Measurements from ENCODE around the gene RSPO3.

Gene RSPO3

DNA sequence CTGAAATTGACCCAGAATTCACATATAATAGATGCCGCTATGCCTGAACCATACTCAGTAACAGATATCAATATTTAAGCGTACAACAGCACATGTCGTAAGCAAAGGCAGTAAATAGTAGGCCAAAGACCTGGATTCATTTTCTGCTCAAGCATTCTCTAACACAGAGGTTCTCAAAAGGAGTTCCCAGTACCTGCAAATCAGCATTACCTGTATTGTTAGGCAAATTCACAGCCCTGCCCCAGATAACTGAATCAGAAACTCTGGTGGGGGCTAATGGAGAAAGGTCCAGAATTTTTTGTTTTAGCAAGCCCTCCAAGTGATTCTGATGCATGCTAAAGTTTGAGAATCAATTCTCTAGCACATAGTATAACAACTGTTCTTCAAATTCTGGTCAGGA is 36.0 kb downstream of the RSPO3 start:
- no peak for DNase-seq
- TF ChIP-seq GATA1 (IDR thresholded peaks at IDR 0.05; ENCODE audit: low read depth, low read length) (no peak), POLR2A (IDR thresholded peaks at IDR 0.05; ENCODE audit: low read length) (no peak)

DNA sequence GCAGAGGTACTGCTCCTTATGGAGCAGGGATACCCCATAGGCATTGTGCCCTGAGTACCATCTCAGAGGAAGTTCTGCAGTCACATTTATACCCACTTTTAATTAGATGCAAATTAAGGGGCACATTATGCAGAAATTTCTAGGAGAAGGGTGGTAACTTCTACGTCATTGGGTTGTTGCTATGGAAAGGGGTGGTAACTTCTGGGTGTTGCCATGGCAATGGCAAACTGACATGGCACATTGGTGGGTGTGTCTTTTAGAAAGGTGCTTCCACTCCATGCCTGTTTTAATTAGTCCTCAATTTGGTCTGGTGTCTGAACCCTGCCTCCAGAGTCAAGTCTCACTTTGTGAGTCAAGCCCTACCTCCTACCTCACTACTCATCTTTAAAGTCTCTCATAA is 42.0 kb downstream of the RSPO3 start:
- TF ChIP-seq GATA1 (IDR thresholded peaks at IDR 0.05; ENCODE audit: low read depth, low read length) (no peak), POLR2A (IDR thresholded peaks at IDR 0.05; ENCODE audit: low read length) (no peak)

DNA sequence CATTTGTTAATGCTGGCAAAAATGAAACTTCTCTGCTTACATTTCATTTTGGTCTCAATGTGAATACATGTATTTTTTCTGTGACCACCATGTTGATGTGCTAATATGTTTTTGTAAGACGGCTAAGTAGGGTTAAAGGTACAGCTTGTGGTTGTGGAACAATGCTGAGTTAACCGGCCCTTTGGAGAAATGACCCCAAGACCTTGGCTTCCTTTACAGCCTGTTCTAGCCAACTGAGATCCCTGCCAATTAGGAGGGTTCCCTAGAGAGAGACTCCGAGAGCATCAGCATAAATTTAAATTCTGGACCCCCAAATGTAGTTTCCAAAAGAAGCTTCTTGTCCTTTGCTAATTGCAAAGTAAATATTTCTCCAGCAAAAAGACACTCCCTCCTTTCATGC is 44.4 kb downstream of the RSPO3 start:
- no peak for TF ChIP-seq POLR2A (IDR thresholded peaks at IDR 0.05; ENCODE audit: low read length)
- TF ChIP-seq GATA1 (IDR thresholded peaks at IDR 0.05; ENCODE audit: low read depth, low read length), result no peak
- no peak for DNase-seq

More for the DNA sequence above, 42.0 kb downstream of the RSPO3 start:
- DNase-seq, result no peak

DNA sequence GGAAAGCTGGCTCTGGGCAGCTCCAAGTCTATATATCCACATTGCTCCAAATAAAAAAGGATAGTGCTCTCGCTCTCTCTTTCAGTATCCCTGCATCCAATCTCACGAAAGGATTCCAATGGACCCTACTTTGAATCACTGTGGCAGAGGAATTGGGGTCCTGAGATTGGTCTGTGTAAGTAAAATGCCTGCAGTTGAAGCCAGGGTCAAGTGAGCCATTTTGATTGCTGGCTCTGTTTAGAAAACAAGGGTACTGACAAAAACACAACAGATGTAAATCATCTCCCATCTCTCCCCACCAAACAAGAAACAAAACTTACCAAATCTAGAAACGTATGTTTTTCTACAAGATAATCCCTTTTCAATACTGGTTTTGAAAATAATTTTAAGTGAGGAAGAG is 45.6 kb downstream of the RSPO3 start:
- TF ChIP-seq POLR2A (IDR thresholded peaks at IDR 0.05; ENCODE audit: low read length) (no peak), GATA1 (IDR thresholded peaks at IDR 0.05; ENCODE audit: low read depth, low read length) (no peak)
- no peak for DNase-seq

DNA sequence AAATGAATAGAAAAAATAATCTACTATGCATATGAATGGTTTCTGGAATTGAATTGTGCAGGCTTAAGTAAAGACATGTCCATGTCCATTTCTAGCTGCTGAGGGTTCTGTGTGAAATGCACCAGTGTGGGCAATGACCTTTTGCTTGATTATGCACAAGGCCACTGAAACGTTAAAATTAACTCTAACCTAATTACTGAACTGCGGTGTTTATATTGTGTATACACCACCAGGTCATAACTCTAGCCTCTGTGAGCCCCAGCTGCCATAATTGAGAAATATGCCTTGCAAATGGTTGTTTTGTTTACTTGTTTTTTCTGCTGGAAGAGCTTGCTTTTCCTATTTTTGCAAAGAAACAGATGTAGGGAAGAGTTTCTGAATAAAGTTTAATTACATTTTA is 46.1 kb downstream of the RSPO3 start:
- no peak for DNase-seq
- no peak for TF ChIP-seq GATA1 (IDR thresholded peaks at IDR 0.05; ENCODE audit: low read depth, low read length)

DNA sequence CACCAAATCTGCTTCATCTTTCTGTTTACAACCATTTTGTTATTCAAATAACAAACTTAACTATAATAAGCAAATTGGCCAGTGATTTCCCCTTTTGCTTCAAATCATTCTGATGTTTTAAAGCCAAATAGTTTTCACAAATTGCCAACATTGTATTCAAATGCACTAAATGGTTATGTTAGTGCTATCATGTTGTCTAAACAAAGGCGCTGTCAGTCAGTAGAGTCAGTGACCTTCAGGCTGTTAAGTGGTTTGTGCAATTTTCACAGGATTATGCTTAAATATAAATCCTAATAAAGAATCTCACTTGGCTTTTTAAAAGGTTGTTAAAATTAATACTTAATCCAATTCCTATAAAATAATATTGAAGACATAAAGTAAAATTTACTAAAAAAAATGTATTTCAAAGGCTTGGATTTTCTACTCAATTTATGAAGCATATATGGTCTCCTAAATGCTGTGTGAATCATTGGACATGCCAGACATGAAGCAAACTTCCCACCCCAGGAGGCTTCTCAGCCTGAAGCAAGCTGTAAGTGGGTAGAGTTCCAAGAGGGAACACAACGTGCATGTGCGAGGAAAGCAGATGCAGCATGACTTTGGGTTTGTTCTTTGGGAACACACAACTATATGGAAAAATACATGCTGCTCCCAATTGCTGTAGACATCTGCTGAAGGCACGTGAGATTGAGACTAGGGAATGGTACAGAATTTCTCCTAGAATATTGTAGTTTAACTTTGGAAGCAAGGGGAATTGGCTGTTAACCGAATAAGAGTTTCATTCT is 54.9 kb downstream of the RSPO3 start:
- no peak for TF ChIP-seq GATA1 (IDR thresholded peaks at IDR 0.05; ENCODE audit: low read depth, low read length)
- TF ChIP-seq POLR2A (IDR thresholded peaks at IDR 0.05; ENCODE audit: low read length), result no peak
- no peak for DNase-seq

DNA sequence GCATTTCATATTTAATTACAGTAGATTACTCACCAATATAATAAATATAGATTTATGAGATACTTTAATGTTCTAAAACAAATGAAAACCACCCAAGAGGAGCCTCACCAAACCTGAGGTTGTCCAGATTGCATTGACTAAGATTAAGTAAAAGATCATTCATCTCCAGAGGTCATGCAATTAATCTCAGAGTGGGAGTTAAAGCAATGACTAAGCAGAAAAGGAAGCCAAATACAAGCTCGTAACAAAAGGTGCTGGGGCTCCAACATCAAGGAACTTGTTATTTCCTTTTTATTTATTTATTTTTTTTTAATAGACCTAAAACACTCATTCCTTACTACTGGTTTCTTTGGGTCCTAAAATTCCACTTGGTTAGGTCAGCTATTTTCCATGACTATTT is 57.7 kb downstream of the RSPO3 start:
- no peak for DNase-seq
- no peak for TF ChIP-seq POLR2A (IDR thresholded peaks at IDR 0.05; ENCODE audit: low read length)
- no peak for TF ChIP-seq GATA1 (IDR thresholded peaks at IDR 0.05; ENCODE audit: low read depth, low read length)

DNA sequence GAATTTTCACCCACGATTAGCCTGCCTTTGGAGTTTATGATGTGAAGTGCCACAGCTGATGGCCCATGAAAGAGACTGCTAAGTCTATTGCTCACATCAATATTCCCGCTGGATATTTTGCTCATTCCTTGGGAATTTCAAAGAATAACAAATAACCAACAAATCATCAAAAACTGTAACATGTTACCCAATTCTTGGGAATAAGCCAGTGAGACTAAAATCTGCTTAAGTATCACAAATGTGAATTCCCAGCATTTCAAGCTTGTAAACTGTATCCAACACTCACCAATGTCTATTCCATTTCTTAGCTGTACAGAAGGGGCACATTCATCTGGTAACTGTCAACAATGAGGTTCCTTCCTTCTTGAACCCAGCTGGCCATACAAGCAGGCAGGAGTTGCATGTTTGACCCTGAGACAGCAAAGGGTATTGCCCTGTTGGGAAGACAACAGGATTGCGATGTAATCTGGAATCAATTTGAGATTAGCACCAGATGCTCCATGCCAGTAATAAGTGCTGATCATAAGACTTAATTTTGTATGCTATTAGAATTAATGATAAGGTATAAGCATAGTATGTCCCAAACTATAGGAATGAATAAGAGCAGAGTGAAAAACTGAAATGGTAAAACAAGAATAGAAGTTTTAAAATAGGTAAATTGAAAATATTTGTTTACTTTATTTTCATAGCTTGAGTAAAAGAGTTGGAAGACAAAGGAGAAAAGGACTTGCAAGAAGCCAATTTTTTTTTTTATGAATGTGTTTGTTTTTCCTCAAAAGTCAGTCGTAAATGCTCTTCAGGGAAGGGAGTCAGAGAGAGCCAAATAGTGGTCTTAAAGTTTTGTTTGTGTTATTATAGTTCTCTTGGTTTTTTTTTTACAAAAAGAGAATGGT is 58.8 kb downstream of the RSPO3 start:
- TF ChIP-seq POLR2A (IDR thresholded peaks at IDR 0.05; ENCODE audit: low read length) (no peak), GATA1 (IDR thresholded peaks at IDR 0.05; ENCODE audit: low read depth, low read length) (no peak)
- DNase-seq, result no peak

DNA sequence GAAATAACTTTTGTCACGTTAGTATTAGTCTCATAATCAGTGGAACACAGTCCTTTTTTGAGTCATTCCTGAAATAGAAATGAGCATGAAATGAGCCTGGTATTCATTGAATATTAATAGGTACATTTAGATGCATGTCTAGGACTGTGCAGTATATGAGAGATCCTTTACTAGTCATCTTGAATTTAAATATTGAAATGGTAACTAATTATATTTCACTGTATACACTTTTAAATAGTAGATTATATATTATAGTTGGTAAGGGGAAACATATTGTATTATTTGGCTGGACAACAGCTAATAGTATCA is 59.4 kb downstream of the RSPO3 start:
- TF ChIP-seq POLR2A (IDR thresholded peaks at IDR 0.05; ENCODE audit: low read length), result no peak
- TF ChIP-seq GATA1 (IDR thresholded peaks at IDR 0.05; ENCODE audit: low read depth, low read length), result no peak
- no peak for DNase-seq

DNA sequence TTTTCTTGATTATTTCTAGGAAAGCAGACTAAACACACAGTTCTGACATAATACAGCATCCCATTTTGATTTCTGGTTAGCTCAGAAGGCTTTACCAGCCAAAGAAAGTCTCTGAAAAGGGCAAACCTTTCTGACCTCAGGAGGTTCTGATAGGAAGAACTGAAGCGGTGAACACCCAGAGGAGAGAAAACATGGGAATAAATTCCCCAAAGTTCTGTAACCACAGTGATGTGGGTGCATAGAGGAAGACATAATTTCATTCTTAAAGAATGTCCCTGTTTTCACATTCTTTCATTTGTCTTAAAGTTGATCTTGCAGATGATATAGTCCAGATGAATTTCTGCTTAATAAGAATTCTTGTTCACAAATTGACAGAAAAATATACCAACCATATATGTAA is 60.3 kb downstream of the RSPO3 start:
- TF ChIP-seq POLR2A (IDR thresholded peaks at IDR 0.05; ENCODE audit: low read length) (no peak), GATA1 (IDR thresholded peaks at IDR 0.05; ENCODE audit: low read depth, low read length) (no peak)
- DNase-seq, result no peak

DNA sequence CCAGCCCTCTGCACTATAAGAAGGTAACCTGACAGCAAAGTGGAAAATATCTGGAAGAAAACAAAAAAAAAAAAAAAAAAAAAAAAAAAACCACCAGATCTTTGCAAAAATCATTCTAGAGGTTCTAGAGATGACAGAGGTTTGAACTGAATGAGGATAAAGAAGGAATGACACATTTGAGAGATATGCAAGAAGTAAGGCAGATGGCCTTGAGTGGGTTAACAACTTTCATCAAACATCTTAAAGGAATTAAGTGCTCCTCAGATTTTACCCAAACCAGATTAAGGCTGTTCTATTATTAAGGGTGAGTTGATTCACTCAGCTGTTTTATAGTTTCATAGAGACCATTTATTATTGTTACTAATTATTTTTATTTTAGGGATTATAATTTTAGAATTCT is 62.0 kb downstream of the RSPO3 start:
- no peak for TF ChIP-seq GATA1 (IDR thresholded peaks at IDR 0.05; ENCODE audit: low read depth, low read length)
- no peak for TF ChIP-seq POLR2A (IDR thresholded peaks at IDR 0.05; ENCODE audit: low read length)
- no peak for DNase-seq

DNA sequence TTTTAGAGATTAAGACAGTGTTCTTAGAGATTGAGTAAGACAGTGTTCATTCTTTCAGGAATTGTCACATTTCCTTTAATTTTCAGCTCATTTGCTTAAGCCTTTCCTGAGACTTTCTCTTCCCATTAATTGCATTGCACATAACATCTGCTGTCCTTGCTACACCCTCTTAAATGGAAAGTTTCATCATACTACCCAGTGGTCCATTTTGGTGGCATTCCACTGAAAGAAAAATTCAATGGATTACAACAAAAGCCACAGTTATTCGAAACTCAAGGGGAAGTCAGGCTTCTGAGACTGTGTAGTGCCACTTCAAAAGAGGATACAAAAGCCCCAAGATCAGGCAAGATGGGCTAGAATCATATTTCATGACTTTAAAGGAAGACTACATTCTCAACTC is 64.0 kb downstream of the RSPO3 start:
- TF ChIP-seq POLR2A (IDR thresholded peaks at IDR 0.05; ENCODE audit: low read length), result no peak
- no peak for TF ChIP-seq GATA1 (IDR thresholded peaks at IDR 0.05; ENCODE audit: low read depth, low read length)
- no peak for DNase-seq

DNA sequence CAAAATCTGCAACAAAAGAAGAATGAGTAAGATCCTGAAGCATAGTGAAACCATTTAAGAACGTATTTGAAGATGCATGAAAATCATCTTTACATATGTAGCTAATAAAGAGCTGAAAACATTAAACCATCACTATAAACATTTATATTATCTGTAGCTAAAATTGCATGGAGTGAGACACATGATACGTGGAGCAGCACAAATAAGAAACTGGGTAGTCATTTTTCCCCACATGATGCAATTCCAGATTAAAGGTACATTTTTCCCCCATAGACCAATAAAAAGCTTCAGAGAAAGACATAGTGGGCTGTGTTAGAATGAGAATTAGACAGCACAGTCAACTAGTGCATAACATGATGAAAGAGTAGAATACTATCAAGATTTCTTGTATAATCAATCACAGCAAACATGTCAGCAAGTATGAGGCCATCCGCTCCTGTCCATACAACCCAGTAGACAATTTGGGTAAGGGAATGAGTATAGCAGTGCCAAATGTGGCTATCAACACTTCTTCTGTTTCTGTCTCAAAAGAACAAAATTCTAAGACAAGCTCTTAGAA is 67.0 kb downstream of the RSPO3 start:
- no peak for DNase-seq
- no peak for TF ChIP-seq GATA1 (IDR thresholded peaks at IDR 0.05; ENCODE audit: low read depth, low read length)
- no peak for TF ChIP-seq POLR2A (IDR thresholded peaks at IDR 0.05; ENCODE audit: low read length)

DNA sequence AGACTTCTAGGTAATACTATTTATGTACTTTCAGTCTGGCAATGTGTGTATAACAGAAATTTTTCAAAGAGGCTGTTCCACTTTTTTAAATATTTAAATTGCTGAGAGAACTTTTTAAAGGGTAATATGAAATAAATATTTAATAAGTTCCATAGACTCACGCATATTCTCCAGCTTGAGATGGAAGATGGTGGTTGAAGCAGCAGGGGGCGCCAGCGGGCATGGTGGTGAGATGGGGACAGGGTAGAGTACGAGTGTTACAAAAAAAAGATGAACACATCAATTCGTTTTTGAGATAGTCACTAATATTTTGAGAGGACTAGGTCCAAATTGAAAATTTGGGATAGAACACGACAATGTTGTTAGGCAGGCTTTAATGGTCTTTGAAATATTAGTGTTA is 68.4 kb downstream of the RSPO3 start:
- DNase-seq, result peak; percentile 54 to 73
- TF ChIP-seq GATA1 (IDR thresholded peaks at IDR 0.05; ENCODE audit: low read depth, low read length) (no peak), POLR2A (IDR thresholded peaks at IDR 0.05; ENCODE audit: low read length) (no peak)

All from erythroblast (primary cell).